Activated naive CD8-positive, alpha-beta T cell treated with anti-CD3 and anti-CD28 coated beads, Interleukin-2, amount 50 U/mL, for 24 hours (primary cell): Measurements from ENCODE around the gene ITIH4.

ENCODE experiments used
- ATAC-seq: fragments of 150-1000 bp; cut with Tn5 transposase; one replicate; pipeline ENCODE4 v1.10.0; 2021
- DNase-seq: peaks from one replicate; pipeline ENCODE4 v3.0.0; 2021
- H3K27ac Mint-ChIP-seq: one replicate; pipeline ENCODE4 v1.8.0; 2021; ENCODE audit warnings: mild to moderate bottlenecking, mixed read lengths
- H3K27me3 Mint-ChIP-seq: one replicate; pipeline ENCODE4 v1.8.0; 2021; ENCODE audit warnings: mixed read lengths
- H3K36me3 Mint-ChIP-seq: one replicate; pipeline ENCODE4 v1.8.0; 2021; ENCODE audit warnings: low read depth, mixed read lengths
- H3K4me1 Mint-ChIP-seq: one replicate; pipeline ENCODE4 v1.8.0; 2021; ENCODE audit warnings: mixed read lengths
- H3K4me3 Mint-ChIP-seq: one replicate; pipeline ENCODE4 v1.8.0; 2021; ENCODE audit warnings: mild to moderate bottlenecking, moderate library complexity, mixed read lengths
- H3K9me3 Mint-ChIP-seq: one replicate; pipeline ENCODE4 v1.8.0; 2021; ENCODE audit warnings: mixed read lengths

The ITIH4 gene

GRCh38 chr3:52792413-52792812 lies 38.1 kb downstream of the ITIH4 start:
- Mint-ChIP-seq H3K36me3 (no peaks in the 10 kb centered on the region), H3K9me3 (no peaks in the 10 kb centered on the region), H3K4me1 (no peaks in the 10 kb centered on the region), H3K27ac (no peak overlapping the region), H3K27me3 (no peaks in the 10 kb centered on the region), H3K4me3 (no peak overlapping the region)
- ATAC-seq (no peak), DNase-seq (no peak)

DNA sequence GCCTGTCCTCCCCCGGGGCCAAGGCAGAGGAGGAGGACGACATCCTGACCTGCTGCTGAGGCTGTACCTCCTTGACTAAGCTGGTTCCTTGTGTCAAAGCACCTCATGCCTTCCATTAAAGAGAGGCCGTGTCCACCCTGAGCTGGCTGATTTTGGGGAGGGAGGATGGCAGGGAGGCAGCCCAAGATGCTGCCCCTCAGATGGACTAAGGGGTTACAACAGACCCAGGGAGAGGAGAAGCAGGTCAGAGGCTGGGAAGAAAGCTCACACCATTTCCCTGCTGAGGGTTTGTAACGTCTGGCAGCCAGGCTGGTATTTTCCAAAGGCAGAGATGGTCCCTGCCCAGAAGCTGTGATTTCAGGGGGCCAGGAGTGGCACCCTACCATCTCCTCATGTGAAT lies 38.5 kb downstream of the ITIH4 start:
- Mint-ChIP-seq H3K4me3 (no peak overlapping the region), H3K36me3 (no peaks in the 10 kb centered on the region), H3K9me3 (no peaks in the 10 kb centered on the region), H3K27ac (no peak overlapping the region), H3K27me3 (no peaks in the 10 kb centered on the region), H3K4me1 (no peaks in the 10 kb centered on the region)
- ATAC-seq (no peak), DNase-seq (no peak)

DNA sequence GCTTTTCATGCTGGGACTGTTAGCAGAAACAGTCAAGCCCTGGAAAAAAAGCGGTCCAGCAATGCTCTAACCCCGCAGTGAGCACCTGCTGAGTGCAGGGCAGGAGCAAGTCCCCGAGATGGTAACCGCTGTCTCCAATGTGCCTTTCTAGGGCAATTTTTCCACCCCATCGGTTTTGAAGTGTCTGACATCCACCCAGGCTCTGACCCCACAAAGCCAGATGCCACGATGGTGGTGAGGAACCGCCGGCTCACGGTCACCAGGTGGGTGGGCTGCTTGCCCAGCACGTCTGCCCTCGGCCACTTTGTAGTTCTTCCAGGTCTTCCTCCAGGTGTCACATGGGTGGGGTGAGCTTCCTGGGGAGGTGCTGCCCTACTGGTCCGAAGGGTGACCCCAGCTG lies 39.1 kb downstream of the ITIH4 start:
- Mint-ChIP-seq H3K4me1 (no peaks in the 10 kb centered on the region), H3K4me3 (no peak overlapping the region), H3K27ac (no peak overlapping the region), H3K27me3 (no peaks in the 10 kb centered on the region), H3K9me3 (no peaks in the 10 kb centered on the region), H3K36me3 (no peaks in the 10 kb centered on the region)
- no peak for DNase-seq
- ATAC-seq, result no peak

GRCh38 chr3:52790741-52791140 lies 39.7 kb downstream of the ITIH4 start:
- Mint-ChIP-seq H3K9me3 (no peaks in the 10 kb centered on the region), H3K36me3 (no peaks in the 10 kb centered on the region), H3K27me3 (no peaks in the 10 kb centered on the region), H3K4me3 (no peak overlapping the region), H3K4me1 (no peaks in the 10 kb centered on the region), H3K27ac (no peak overlapping the region)
- DNase-seq (no peak), ATAC-seq (no peak)

GRCh38 chr3:52790337-52790736 lies 40.1 kb downstream of the ITIH4 start:
- no peak overlapping the region for H3K4me3 Mint-ChIP-seq
- DNase-seq (no peak), ATAC-seq (no peak)
- H3K4me1 Mint-ChIP-seq, result no peaks in the 10 kb centered on the region
- H3K27ac Mint-ChIP-seq, result no peak overlapping the region
- H3K36me3 Mint-ChIP-seq, result no peaks in the 10 kb centered on the region
- no peaks in the 10 kb centered on the region for H3K27me3 Mint-ChIP-seq
- H3K9me3 Mint-ChIP-seq, result no peaks in the 10 kb centered on the region

DNA sequence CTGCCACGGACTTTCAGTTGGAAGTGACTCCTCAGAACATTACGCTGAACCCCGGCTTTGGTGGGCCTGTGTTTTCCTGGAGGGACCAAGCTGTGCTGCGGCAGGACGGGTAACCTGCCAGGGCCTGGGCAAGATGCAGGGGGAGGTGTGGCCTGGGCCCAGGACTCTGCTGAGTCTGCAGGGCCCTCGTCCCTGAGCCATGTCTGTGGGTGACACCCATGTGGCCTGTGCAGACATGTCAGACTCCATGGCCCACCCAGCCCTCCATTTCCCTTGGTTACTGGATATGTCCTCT lies 40.8 kb downstream of the ITIH4 start:
- Mint-ChIP-seq H3K27me3 (no peaks in the 10 kb centered on the region), H3K36me3 (no peaks in the 10 kb centered on the region), H3K27ac (no peak overlapping the region), H3K4me1 (no peaks in the 10 kb centered on the region), H3K9me3 (no peaks in the 10 kb centered on the region), H3K4me3 (no peak overlapping the region)
- ATAC-seq, result no peak
- DNase-seq, result no peak

DNA sequence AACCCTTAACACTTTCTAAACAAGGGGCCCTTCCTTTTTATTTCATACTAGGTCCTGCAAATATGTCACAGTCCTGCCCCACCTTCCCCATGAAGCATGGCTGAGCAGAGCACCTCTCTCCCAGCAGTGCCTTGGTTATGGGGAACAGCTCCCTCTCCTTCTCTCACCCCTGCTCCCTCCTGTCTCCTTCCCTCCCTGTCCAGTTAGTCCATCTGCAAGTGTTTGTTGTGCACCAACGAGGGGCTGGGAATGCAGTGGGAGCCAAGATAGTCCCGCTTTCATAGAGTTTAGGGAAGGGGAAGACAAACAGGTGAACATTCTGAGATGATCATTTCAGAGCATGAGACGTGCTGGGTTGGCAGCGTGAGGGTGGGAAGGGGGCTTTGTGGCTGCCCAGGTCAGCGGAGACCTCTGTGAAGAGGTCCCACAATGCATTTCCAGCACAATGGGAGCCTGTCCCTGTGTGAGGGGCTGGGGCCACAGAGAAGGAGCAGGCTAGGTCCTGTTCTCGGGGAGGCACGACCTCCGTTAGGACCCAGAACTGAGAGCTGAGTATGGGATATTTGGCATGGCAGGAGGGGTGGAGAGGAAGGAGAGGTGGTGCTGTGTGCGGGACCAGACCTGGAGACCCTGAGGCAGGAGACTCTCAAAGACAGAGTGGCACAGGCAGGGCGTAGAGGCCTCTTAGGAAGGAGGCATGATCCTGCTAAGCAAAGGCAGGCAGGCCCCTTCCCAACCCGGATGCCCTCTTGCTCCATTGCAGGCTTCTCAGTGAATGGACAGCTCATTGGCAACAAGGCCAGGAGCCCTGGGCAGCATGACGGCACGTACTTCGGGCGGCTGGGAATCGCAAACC lies 41.4 kb downstream of the ITIH4 start:
- Mint-ChIP-seq H3K27ac (no peak overlapping the region), H3K9me3 (no peaks in the 10 kb centered on the region), H3K36me3 (no peaks in the 10 kb centered on the region), H3K27me3 (no peaks in the 10 kb centered on the region), H3K4me3 (no peak overlapping the region), H3K4me1 (no peaks in the 10 kb centered on the region)
- no peak for ATAC-seq
- DNase-seq, result no peak

DNA sequence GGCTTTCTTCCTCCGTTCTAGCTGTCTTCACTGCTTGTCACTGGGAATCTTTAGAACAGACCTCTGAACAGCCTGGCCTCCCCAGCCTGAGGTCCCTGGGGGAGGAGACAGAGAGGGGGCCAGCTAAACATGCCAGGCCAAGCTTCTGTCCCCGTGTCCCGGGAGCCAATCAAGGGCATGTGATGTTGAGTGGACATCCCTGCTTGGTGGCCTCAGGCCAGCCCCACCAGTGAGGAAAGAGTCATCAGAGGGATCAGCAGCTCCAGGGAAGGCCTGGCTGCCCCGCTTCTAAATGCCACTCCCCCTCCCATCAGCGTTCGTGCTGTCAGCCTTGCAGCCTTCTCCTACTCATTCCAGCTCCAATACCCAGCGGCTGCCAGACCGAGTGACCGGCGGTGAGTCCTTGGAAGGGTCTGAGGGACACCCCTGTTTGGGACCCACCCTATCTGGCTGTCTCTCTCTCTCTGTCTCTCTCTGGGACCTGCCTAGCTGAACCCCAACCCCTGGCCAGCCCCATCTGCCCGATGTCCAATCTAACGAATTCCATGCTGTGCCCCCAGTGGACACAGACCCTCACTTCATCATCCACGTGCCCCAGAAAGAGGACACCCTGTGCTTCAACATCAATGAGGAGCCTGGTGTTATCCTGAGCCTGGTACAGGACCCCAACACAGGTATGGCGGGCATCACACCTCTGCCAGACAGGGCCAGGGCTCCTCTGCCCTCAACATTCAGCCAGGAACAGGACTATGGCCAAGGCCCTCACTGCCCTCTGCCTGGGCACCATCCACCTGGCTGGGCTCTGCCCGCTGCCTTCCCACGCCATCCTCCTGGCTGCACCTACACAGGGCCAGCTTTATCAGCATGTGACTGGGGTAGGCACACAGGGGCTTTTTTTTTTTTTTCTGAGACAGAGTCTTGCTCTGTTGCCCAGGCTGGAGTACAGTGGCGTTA lies 42.5 kb downstream of the ITIH4 start:
- Mint-ChIP-seq H3K9me3 (no peaks in the 10 kb centered on the region), H3K27me3 (no peaks in the 10 kb centered on the region), H3K27ac (no peak overlapping the region), H3K4me3 (no peak overlapping the region), H3K36me3 (no peaks in the 10 kb centered on the region), H3K4me1 (no peaks in the 10 kb centered on the region)
- ATAC-seq (no peak), DNase-seq (no peak)

DNA sequence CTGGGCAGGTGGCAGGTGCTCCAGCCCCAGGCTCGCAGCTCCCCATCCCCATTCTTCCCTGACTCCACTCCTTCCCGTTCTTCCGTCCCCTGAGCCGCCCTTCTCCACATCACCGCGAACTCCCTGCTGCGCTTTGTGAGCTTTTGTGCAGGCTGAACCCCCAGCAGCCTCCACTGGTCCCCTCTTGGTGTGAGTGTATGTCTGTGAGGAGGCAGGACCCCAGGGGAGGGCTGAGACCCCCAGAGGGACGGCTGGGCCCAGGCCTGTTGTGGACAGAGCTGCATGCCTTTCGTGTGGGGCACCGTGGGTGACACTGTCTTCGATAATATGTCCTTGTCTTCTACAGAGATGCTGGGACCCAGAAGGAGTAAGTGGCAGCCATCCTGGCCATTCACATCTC lies 43.2 kb downstream of the ITIH4 start:
- Mint-ChIP-seq H3K9me3 (no peaks in the 10 kb centered on the region), H3K4me1 (no peaks in the 10 kb centered on the region), H3K27me3 (no peaks in the 10 kb centered on the region), H3K4me3 (no peak overlapping the region), H3K27ac (no peak overlapping the region), H3K36me3 (no peaks in the 10 kb centered on the region)
- DNase-seq (no peak), ATAC-seq (no peak)

GRCh38 chr3:52786330-52787215 lies 43.9 kb downstream of the ITIH4 start:
- Mint-ChIP-seq H3K4me1 (no peaks in the 10 kb centered on the region), H3K27me3 (peaks cover 2% of the 10 kb centered on the region), H3K27ac (no peak overlapping the region), H3K9me3 (no peaks in the 10 kb centered on the region), H3K36me3 (no peaks in the 10 kb centered on the region), H3K4me3 (no peak overlapping the region)
- ATAC-seq (no peak), DNase-seq (no peak)

- H3K4me3 Mint-ChIP-seq, result no peak overlapping the region
- DNase-seq (no peak), ATAC-seq (no peak)
- H3K9me3 Mint-ChIP-seq, result no peaks in the 10 kb centered on the region
- peaks cover 2% of the 10 kb centered on the region for H3K27me3 Mint-ChIP-seq
- no peaks in the 10 kb centered on the region for H3K36me3 Mint-ChIP-seq
- H3K4me1 Mint-ChIP-seq, result no peaks in the 10 kb centered on the region
- no peak overlapping the region for H3K27ac Mint-ChIP-seq
Measured at GRCh38 chr3:52784931-52785590, 45.4 kb downstream of the ITIH4 start.

- no peaks in the 10 kb centered on the region for H3K4me1 Mint-ChIP-seq
Measured at GRCh38 chr3:52784021-52784621, 46.4 kb downstream of the ITIH4 start.

GRCh38 chr3:52783211-52783555 lies 47.3 kb downstream of the ITIH4 start:
- DNase-seq (no peak), ATAC-seq (no peak)
- Mint-ChIP-seq H3K4me3 (no peak overlapping the region), H3K9me3 (no peaks in the 10 kb centered on the region), H3K27ac (no peak overlapping the region), H3K36me3 (no peaks in the 10 kb centered on the region), H3K4me1 (no peaks in the 10 kb centered on the region), H3K27me3 (peaks cover 2% of the 10 kb centered on the region)

More at GRCh38 chr3:52784021-52784621, 46.4 kb downstream of the ITIH4 start:
- Mint-ChIP-seq H3K36me3 (no peaks in the 10 kb centered on the region), H3K27me3 (peaks cover 2% of the 10 kb centered on the region), H3K4me3 (no peak overlapping the region), H3K27ac (no peak overlapping the region), H3K9me3 (no peaks in the 10 kb centered on the region)
- no peak for ATAC-seq
- DNase-seq, result no peak
